ENCODE results near the gene RALGAPA2. TPM values are rescaled to one million over a fixed set of nuclear protein-coding genes. Genes with fewer than 3 reads are reported as not detected.

RALGAPA2 gene
- total and polyA plus RNA-seq, 2 of the 13 experiments (the other 11 are each of a cell fraction or from before 2014, with no cell fraction given), result 13.8 to 17.7 TPM

- TF ChIP-seq, protein P1, sequence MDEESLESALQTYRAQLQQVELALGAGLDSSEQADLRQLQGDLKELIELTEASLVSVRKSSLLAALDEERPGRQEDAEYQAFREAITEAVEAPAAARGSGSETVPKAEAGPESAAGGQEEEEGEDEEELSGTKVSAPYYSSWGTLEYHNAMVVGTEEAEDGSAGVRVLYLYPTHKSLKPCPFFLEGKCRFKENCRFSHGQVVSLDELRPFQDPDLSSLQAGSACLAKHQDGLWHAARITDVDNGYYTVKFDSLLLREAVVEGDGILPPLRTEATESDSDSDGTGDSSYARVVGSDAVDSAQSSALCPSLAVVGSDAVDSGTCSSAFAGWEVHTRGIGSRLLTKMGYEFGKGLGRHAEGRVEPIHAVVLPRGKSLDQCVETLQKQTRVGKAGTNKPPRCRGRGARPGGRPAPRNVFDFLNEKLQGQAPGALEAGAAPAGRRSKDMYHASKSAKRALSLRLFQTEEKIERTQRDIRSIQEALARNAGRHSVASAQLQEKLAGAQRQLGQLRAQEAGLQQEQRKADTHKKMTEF (CRISPR knock-in tag; IDR thresholded peaks at IDR 0.05), result peak; percentile 63; the same call in 1 of the 2 replicates
- TF ChIP-seq HOMEZ (CRISPR knock-in tag; IDR thresholded peaks at IDR 0.05; ENCODE audit: low read depth) (peak; percentile 45; the same call in 1 of the 2 replicates), EED (CRISPR knock-in tag; IDR thresholded peaks at IDR 0.05) (no peak), TFAP4 (IDR thresholded peaks at IDR 0.05; ENCODE audit: borderline replicate concordance, low read depth) (0 out of 2 replicates have a peak, but pooled peaks have one; percentile 27), ZKSCAN8 (CRISPR knock-in tag; IDR thresholded peaks at IDR 0.05; ENCODE audit: borderline replicate concordance) (peak; percentile 65; the same call in 1 of the 2 replicates), ELF4 (CRISPR knock-in tag; IDR thresholded peaks at IDR 0.05; ENCODE audit: borderline replicate concordance) (peak; percentile 50; the same call in 1 of the 2 replicates), DMAP1 (CRISPR knock-in tag; IDR thresholded peaks at IDR 0.05) (peak; percentile 49; the same call in 1 of the 2 replicates), ZSCAN29 (CRISPR knock-in tag; conservative IDR thresholded peaks at IDR 0.05) (peak; percentile 68; the same call in 1 of the 2 replicates), ZNF296 (CRISPR knock-in tag; conservative IDR thresholded peaks at IDR 0.05) (no peak), CHCHD3 (CRISPR knock-in tag; IDR thresholded peaks at IDR 0.05) (no peak), ELF1 (CRISPR knock-in tag; IDR thresholded peaks at IDR 0.05) (peak; percentile 87), GABPA (IDR thresholded peaks at IDR 0.05; ENCODE audit: low read depth, low read length) (no peak), GABPA (CRISPR knock-in tag; IDR thresholded peaks at IDR 0.05; ENCODE audit: low read depth) (peak; percentile 72), HDAC2 (CRISPR knock-in tag; IDR thresholded peaks at IDR 0.05) (peak; percentile 74; the same call in 1 of the 2 replicates), ZNF337 (CRISPR knock-in tag; IDR thresholded peaks at IDR 0.05; ENCODE audit: borderline replicate concordance, low read depth) (no peak), IRF2 (CRISPR knock-in tag; IDR thresholded peaks at IDR 0.05) (peak; percentile 79), MXD3 (CRISPR knock-in tag; IDR thresholded peaks at IDR 0.05) (no peak), MYNN (CRISPR knock-in tag; IDR thresholded peaks at IDR 0.05; ENCODE audit: low read depth) (0 out of 2 replicates have a peak, but pooled peaks have one; percentile 38), ZBTB37 (CRISPR knock-in tag; IDR thresholded peaks at IDR 0.05) (no peak), ZNF280D (CRISPR knock-in tag; IDR thresholded peaks at IDR 0.05) (0 out of 2 replicates have a peak, but pooled peaks have one; percentile 59)
Measured at GRCh38 chr20:20710443-20711315, 1.8 kb downstream of the RALGAPA2 start (continued).

All from HepG2 (cell line).